Stimulated activated memory B cell treated with anti-CD40 and anti-IgM and Interleukin-4, amounts not matched to agents 10 μg/mL and 1 μg/mL and 100 μg/mL, for 72 hours (primary cell): ENCODE measurements around the gene RNF168.
A peak's percentile ranks its signal among the peaks of the same experiment; 100 is the strongest.
"Not testable (repeated sequence)": the region's sequence is repeated elsewhere in the genome, so short reads cannot be mapped to it uniquely, and the experiment has no call there.

Experiments used
- ATAC-seq: fragments of 150-1000 bp; cut with Tn5 transposase; 2 replicates; pipeline ENCODE4 v1.10.0; 2021
- H3K27ac Mint-ChIP-seq: one replicate; pipeline ENCODE4 v1.8.0; 2022; ENCODE audit warnings: mild to moderate bottlenecking, mixed read lengths
- H3K27me3 Mint-ChIP-seq: one replicate; pipeline ENCODE4 v1.8.0; 2022; ENCODE audit warnings: mixed read lengths
- H3K36me3 Mint-ChIP-seq: one replicate; pipeline ENCODE4 v1.8.0; 2022; ENCODE audit warnings: mixed read lengths
- H3K4me1 Mint-ChIP-seq: one replicate; pipeline ENCODE4 v1.8.0; 2022; ENCODE audit warnings: mixed read lengths
- H3K4me3 Mint-ChIP-seq: one replicate; pipeline ENCODE4 v1.8.0; 2022; ENCODE audit warnings: mild to moderate bottlenecking, moderate library complexity, mixed read lengths
- H3K9me3 Mint-ChIP-seq: one replicate; pipeline ENCODE4 v1.8.0; 2022; ENCODE audit warnings: mixed read lengths

RNF168 gene

DNA sequence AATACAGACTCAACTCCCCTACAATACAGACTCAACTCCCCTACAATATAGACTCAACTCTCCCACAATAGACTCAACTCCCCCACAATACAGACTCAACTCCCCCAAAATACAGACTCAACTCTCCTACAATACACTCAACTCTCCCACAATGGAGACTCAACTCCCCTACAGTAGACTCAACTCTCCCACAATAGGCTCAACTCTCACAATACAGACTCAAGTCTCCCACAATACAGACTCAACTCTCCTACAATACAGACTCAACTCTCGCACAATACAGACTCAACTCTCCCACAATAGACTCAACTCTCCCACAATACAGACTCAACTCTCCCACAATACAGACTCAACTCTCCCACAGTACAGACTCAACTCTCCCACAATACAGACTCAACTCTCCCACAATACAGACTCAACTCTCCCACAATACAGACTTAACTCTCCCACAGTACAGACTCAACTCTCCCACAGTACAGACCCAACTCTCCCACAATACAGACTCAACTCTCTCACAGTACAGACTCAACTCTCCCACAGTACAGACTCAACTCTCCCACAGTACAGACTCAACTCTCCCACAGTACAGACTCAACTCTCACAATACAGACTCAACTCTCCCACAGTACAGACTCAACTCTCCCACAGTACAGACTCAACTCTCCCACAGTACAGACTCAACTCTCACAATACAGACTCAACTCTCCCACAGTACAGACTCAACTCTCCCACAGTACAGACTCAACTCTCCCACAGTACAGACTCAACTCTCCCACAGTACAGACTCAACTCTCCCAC lies 40.7 kb downstream of the RNF168 start:
- peaks cover 30% of the 10 kb centered on the region for H3K36me3 Mint-ChIP-seq
- H3K27ac Mint-ChIP-seq, H3K4me1 Mint-ChIP-seq, H3K4me3 Mint-ChIP-seq, H3K27me3 Mint-ChIP-seq, ATAC-seq: not testable (repeated sequence)
- H3K9me3 Mint-ChIP-seq: peaks cover 18% of the 10 kb centered on the region

DNA sequence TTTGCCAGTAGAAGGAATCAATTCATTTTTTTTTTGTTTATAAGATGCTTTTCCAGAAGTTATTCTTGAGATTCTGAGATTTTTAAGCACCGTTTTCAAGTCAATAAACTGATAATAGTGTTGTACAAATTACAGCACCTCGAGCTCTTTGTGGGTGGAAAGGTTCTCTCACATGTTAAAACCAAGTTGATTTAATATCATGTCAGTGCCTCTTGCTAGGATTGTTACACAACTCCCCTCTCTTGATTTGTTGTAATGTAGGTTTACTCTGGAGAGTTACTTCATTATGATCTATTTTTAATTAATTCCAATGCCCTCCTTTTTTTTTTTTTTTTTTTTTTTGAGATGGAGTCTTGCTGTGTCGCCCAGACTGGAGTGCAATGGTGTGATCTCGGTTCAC lies 45.5 kb downstream of the RNF168 start:
- Mint-ChIP-seq H3K27me3 (no peaks in the 10 kb centered on the region), H3K4me1 (no peaks in the 10 kb centered on the region), H3K4me3 (no peak overlapping the region), H3K36me3 (peaks cover 12% of the 10 kb centered on the region), H3K27ac (no peak overlapping the region), H3K9me3 (peaks cover 18% of the 10 kb centered on the region)
- ATAC-seq: no peak

DNA sequence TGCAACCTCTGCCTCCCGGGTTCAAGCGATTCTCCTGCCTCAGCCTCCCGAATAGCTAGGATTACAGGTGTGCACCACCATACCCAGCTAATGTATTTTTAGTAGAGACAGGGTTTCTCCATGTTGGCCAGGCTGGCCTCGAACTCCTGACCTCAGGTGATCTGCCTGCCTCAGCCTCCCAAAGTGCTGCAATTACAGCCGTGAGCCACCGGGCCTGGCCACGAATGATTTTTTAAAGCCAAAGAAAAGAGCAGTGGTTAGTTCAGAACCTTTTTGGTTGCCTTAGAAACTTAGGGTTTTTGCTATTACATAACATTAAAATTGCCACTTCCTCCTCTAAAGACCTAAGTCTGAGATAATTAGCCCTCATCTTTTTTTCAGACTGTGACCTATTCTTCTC lies 46.1 kb downstream of the RNF168 start:
- H3K9me3 Mint-ChIP-seq: peaks cover 12% of the 10 kb centered on the region
- H3K4me3 Mint-ChIP-seq, H3K27ac Mint-ChIP-seq, ATAC-seq, H3K36me3 Mint-ChIP-seq, H3K4me1 Mint-ChIP-seq, H3K27me3 Mint-ChIP-seq: not testable (repeated sequence)

DNA sequence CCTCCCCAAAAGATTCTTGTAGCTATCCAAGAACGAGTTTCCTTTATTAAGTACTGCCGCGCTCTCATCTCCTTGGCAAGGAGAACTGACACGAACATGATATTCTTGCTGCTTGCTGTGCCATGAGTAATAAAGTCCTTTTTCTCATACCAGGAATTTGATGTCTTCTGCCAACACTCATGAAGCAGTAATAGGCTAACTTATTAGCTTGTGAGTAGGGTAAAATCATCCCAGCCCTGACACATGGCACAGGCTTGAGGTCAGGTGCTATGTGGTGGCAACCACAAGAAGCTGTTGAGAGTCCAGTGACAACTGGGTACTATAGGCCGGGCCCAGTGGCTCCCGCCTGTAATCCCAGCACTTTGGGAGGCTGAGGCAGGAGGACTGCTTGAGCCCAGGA lies 48.6 kb downstream of the RNF168 start:
- Mint-ChIP-seq H3K36me3 (no peaks in the 10 kb centered on the region), H3K27me3 (no peaks in the 10 kb centered on the region), H3K9me3 (no peaks in the 10 kb centered on the region), H3K4me3 (no peak overlapping the region), H3K4me1 (no peaks in the 10 kb centered on the region), H3K27ac (no peak overlapping the region)
- no peak for ATAC-seq

DNA sequence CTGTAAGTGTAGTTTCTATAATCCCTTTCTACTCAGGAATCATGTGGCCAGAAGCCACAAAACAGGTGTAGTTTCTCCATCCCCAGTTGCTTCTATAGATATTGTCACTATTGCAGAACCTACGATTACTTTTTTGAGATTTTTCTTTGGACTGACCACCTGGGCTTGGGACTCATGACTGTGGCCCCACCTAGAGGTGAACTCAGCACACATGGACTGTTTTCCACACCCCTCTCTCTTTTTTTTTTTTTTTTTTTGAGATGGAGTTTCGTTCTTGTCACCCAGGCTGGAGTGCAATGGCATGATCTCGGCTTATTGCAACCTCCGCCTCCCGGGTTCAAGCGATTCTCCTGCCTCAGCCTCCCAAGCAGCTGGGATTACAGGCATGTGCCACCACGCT lies 58.2 kb downstream of the RNF168 start:
- not testable (repeated sequence) for ATAC-seq, H3K36me3 Mint-ChIP-seq, H3K27ac Mint-ChIP-seq, H3K9me3 Mint-ChIP-seq, H3K27me3 Mint-ChIP-seq, H3K4me3 Mint-ChIP-seq
- peaks cover 18% of the 10 kb centered on the region for H3K4me1 Mint-ChIP-seq

DNA sequence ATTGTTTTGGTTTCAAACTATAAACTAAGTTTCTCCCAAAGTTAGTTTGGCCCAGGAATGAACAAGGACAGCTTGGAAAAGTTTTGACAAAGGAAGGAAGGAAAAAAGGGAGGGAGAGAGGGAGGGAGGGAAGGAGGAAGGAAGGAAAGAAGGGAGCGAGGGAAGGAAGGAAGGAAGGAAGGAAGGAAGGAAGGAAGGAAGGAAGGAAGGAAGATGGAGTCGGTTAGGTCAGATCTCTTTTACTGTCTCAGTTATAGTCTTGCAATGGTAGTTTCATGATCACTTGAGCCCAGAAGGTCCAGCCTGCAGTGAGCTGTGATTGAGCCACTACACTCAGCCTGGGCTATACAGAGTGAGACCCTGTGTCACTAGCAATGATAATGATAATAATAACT lies 59.1 kb downstream of the RNF168 start:
- H3K4me1 Mint-ChIP-seq: peaks cover 27% of the 10 kb centered on the region
- no peak overlapping the region for H3K4me3 Mint-ChIP-seq
- no peak for ATAC-seq
- no peaks in the 10 kb centered on the region for H3K27me3 Mint-ChIP-seq
- no peak overlapping the region for H3K27ac Mint-ChIP-seq
- no peaks in the 10 kb centered on the region for H3K9me3 Mint-ChIP-seq
- no peaks in the 10 kb centered on the region for H3K36me3 Mint-ChIP-seq

DNA sequence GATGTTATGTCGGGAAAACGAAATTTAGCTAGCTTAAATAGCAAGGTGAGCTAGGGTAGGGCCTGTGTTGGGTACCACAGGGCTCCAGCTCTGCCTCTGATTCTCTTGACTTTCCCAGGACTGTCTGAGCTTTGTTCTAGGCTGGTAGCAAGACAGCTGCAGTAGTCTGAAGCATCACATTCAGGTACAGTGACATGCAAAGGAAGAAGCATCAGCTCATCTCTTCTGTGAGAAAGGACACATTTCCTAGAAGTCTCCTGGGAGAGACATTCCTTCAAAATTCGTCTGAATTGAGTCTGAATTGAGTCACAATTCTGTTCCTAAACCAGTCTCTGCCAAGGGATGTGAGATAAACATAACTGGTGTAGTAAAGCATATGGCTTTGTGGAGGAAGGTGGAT lies 62.9 kb downstream of the RNF168 start:
- H3K27ac Mint-ChIP-seq: no peak overlapping the region
- H3K4me1 Mint-ChIP-seq: peaks cover 30% of the 10 kb centered on the region
- no peaks in the 10 kb centered on the region for H3K9me3 Mint-ChIP-seq
- no peak for ATAC-seq
- no peaks in the 10 kb centered on the region for H3K36me3 Mint-ChIP-seq
- no peaks in the 10 kb centered on the region for H3K27me3 Mint-ChIP-seq
- no peak overlapping the region for H3K4me3 Mint-ChIP-seq

DNA sequence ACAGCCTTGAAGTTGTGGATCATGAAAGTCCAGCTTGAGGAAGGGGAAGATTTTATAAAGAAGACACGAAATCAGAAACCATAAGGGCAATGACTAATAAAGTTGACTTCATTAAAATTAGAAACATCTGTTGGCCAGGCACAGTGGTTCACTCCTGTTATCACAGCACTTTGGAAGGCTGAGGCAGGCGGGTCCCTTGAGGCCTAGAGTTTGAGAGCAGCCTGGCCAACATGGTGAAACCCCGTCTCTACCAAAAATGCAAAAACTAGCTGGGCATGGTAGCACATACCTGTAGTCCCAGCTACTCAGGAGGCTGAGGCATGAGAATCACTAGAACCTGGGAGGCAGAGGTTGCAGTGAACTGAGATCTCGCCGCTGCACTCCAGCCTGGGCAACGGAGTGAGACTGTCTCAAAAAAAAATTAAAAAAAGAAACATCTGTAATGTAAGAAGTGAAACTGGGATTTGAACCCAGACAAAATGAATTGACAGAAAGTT lies 63.5 kb downstream of the RNF168 start:
- Mint-ChIP-seq H3K36me3 (no peaks in the 10 kb centered on the region), H3K4me3 (peak overlapping the region; percentile 23), H3K27me3 (no peaks in the 10 kb centered on the region), H3K9me3 (no peaks in the 10 kb centered on the region), H3K4me1 (peaks cover 30% of the 10 kb centered on the region), H3K27ac (peak overlapping the region; percentile 42)
- peak; percentile 65 for ATAC-seq

DNA sequence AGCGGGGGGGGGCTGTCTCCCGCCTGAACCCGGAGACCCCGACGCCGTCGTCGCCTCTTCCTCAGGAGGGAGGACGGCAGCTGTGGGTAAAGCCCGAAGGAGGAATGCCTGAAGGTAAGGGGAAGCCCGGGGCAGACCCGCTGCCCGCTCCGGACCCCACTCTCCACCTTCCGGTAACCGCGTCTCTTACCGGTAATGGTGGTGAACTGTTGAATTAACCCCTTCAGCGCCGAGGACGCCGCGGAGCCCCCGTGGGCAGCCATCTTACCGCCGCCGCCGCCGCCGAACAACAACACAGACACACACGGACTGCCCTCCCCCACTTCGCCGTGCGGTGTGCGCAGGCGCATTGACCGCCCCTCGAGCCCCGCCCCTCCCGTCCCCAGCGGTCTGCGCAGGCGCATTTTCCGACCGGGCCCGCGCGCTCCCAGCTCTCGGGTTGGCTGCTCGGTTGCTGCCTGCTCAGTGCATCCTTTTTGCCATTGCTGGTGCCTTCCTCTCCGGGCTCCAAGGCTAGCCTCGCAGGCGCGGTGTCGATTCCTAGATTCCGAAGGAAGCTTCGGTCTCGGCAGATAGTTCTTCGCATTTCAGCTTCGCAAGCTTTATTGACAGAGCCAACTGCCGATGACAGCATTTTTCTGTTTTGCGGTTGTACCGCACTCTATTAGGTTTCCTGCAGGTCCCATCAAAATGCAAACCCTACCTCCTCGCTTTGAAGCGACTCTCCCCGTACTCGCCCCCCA lies 71.3 kb downstream of the RNF168 start, which contains the start of gene UBXN7:
UBXN7 (minus strand) TSS at position 291 of the 743 bp plus-strand sequence; CDS start at position 263, 28 bp downstream.
- H3K9me3 Mint-ChIP-seq: no peaks in the 10 kb centered on the region
- peak within 1 kb of the TSS; percentile 91 for H3K27ac Mint-ChIP-seq
- H3K4me3 Mint-ChIP-seq: peak within 1 kb of the TSS; percentile 92
- peak; percentile 94 for ATAC-seq
- no peaks in the 10 kb centered on the region for H3K27me3 Mint-ChIP-seq
- peaks cover 34% of the 10 kb centered on the region for H3K4me1 Mint-ChIP-seq
- H3K36me3 Mint-ChIP-seq: no peaks in the 10 kb centered on the region

DNA sequence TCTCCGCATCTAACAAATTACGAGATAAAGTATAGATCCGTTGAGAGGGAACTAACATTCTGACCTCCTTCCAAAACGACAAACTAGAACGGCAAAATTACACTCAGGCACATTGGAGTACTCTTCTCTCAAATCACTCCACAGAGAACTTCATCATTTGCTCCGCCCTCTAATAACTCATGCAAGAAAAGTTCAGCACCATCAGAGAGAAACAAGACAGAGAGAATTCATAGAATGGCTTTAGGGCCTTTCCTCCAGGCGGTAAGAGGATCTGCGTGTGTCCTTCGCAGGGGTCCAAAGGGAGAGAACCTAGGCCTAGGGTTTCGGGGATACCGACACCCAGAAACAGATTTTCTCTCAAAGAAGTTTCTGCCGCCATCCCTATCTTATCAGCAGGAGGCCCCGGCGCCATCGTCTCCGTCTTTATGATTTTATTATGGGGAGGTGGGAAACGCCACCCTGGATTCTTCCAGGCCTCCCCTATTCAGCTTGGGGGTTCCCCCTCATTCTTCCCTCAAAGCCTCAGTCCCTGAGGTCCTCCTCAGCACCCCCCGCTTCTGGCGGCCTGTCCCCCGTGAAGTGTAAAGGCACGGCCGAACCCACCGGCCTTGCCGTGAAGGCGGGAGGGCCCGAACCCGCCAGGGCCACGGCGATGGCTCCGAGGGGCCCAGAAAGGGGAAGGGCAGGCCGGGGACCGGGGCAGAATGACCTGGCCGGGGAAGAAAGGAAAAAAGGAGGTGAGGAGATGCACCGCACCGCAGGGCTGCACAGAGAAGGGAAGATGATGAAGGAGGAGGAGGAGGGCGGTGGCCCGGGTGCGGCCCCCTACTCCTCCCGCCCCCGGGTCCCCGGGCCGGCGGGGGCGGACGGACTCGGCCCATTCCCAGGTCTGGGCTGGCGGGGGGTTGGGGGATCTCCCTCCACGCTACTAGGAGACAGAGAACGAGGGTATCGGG lies 72.1 kb downstream of the RNF168 start:
- ATAC-seq: peak; percentile 67
- peak overlapping the region; percentile 92 for H3K4me3 Mint-ChIP-seq

DNA sequence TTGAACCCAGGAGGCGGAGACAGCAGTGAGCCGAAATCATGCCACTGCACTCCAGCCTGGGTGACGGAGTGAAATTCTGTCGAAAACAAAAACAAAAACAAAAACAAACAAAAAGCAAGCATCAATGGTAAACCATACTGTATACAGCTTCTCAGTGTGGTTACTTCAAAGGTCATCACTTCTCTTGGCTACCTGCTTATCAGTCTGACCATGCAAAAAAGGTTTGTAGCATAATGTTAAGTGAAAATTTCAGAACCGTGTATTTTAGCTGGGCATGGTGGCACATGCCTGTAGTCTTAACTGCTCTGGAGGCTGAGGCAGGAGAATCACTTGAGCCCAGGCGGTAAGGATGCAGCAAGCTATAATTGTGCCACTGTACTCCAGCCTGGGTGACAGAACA lies 75.5 kb downstream of the RNF168 start:
- no peaks in the 10 kb centered on the region for H3K9me3 Mint-ChIP-seq
- no peaks in the 10 kb centered on the region for H3K27me3 Mint-ChIP-seq
- ATAC-seq: no peak
- peaks cover 53% of the 10 kb centered on the region for H3K4me1 Mint-ChIP-seq
- no peak overlapping the region for H3K27ac Mint-ChIP-seq
- peaks cover 16% of the 10 kb centered on the region for H3K36me3 Mint-ChIP-seq
- H3K4me3 Mint-ChIP-seq: no peak overlapping the region

More for the DNA sequence above, 72.1 kb downstream of the RNF168 start:
- Mint-ChIP-seq H3K27ac (peak overlapping the region; percentile 91), H3K27me3 (no peaks in the 10 kb centered on the region), H3K36me3 (peaks cover 8% of the 10 kb centered on the region), H3K9me3 (no peaks in the 10 kb centered on the region), H3K4me1 (peaks cover 39% of the 10 kb centered on the region)

DNA sequence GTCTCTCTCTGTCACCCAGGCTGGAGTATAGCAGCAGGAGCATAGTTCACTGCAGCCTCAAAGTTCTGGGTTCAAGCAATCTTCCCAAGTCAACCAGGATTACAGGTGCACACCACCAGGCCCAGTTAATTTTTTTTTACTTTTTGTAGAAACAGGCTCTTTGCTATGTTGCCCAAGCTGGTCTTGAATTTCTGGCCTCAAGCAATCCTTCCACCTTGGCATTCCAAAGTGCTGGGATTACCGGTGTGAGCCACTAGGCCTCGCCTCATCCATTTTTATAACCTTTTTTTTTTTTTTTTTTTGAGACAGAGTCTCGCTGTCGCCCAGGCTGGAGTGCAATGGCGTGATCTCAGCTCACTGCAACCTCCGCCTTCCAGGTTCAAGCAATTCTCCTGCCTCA lies 79.1 kb downstream of the RNF168 start:
- H3K4me3 Mint-ChIP-seq, H3K9me3 Mint-ChIP-seq, H3K27ac Mint-ChIP-seq, ATAC-seq, H3K27me3 Mint-ChIP-seq: not testable (repeated sequence)
- H3K36me3 Mint-ChIP-seq: peaks cover 16% of the 10 kb centered on the region
- peaks cover 57% of the 10 kb centered on the region for H3K4me1 Mint-ChIP-seq

DNA sequence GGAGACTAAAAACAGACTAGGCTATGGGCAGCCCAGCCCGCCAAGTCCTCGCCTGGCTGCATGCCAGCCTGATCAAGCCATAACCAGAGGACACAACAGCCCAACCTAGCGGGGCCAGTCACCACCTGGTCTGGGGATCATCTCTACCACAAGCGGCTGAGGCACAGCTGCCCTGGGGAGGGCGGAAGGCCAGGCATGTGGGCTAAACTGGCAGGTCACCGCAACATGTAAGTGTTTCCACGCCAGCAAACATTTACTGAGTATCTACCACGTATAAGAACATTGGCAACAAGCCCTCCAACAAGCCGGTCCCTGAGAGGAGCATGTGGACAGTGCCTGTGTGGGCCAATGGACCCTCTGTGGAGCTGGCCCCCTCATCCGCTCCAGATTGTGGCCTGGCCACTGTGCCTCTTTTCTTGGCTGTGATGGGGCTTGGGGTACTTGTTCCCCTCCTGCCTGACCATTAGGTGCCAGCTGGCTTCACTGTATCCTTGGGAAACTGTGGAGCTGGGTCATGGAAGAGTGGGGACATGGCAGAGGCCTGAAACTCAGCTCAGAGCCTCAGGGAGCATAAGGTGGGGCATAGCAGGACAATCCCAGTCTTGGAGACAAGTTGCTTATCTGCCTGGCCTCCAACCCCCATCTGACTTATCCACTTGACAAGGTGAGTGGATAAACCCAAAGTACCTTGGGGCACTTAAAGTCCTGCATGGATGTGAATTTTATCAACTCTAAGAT lies 80.4 kb downstream of the RNF168 start:
- Mint-ChIP-seq H3K27ac (peak overlapping the region; percentile 30), H3K27me3 (no peaks in the 10 kb centered on the region), H3K9me3 (no peaks in the 10 kb centered on the region), H3K4me1 (peaks cover 64% of the 10 kb centered on the region), H3K36me3 (peaks cover 16% of the 10 kb centered on the region), H3K4me3 (no peak overlapping the region)
- no peak for ATAC-seq

DNA sequence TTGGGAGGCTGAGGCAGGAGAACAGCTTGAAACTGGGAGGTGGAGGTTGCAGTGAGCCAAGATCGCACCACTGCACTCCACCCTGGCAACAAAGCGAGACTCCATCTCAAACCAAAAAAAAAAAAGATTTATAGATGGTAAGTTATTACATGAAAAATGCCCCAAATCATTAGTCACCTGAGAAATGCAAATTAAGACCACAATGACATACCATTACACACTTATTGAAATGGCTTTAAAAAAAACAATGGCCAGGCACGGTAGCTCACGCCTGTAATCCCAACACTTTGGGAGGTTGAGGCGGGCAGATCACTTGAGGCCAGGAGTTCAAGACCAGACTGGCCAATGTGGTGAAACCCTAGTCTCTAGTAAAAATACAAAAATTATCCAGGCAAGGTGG lies 81.9 kb downstream of the RNF168 start:
- Mint-ChIP-seq H3K4me1 (peaks cover 64% of the 10 kb centered on the region), H3K36me3 (peaks cover 15% of the 10 kb centered on the region)
- H3K4me3 Mint-ChIP-seq, H3K27ac Mint-ChIP-seq, H3K9me3 Mint-ChIP-seq, ATAC-seq, H3K27me3 Mint-ChIP-seq: not testable (repeated sequence)
